Femur (tissue), 1 donor: ENCODE data around the gene ARHGAP15.

ENCODE experiments used
- DNase-seq: peaks from one replicate; pipeline ENCODE4 v3.0.0-alpha.2; 2017

ARHGAP15 gene

DNA sequence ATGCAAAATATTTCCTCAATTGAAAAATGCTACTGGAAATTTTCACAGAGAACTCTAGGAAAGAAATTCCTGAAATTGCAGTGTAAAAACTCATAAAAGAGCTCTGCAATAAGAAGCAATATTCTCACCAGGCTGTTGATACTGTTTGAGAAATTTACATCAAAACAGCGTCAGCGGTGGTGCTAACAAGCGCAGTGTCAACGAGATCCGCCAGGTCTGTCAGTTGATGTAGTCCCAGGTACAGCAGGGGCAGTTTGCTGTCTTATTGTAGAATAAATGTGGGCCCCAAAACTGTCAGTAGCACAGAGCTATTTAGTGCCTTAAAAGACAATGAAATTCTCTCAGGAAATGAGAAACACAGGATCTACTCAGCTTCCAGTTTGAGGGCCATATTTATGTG is 611.2 kb downstream of the ARHGAP15 start:
- DNase-seq = no peak

DNA sequence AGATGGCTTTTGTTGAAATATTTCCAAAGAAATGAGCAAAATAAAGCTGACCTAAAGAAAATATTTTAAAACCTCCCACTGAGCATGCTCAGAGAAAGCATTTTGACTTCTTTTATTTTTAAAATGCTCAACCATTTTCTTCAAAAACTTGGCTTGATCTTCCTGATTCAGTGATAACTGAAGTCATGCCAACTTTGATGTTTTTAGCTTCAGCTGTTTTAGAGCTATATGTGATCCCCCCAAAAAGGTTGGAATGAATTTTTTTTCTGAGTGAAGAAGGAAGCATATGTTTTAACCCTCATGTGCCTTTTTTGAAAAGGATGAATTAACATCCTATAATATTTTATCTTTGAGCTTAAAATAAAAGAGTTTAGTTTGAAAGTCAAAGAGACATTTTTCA is 612.0 kb downstream of the ARHGAP15 start:
- no peak for DNase-seq

DNA sequence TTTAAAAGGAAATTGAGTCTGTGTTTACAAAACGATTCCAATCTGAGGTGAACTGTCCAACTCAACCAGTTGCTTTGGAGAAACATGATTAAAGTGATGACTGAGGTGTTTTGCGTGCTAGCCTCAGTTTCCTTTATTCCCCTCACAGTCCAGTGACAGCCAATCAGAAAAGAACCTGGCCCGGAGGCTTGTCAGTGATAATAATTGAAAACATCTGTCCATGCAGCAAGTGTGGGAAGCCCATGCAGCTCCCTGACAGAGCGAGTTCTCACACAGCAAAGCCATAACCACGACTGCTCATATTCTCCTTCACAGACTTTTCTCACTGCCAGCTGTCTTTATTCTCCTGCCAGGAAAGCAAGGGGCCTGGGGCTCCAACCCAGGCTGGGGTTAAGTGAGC is 613.4 kb downstream of the ARHGAP15 start:
- no peak for DNase-seq

DNA sequence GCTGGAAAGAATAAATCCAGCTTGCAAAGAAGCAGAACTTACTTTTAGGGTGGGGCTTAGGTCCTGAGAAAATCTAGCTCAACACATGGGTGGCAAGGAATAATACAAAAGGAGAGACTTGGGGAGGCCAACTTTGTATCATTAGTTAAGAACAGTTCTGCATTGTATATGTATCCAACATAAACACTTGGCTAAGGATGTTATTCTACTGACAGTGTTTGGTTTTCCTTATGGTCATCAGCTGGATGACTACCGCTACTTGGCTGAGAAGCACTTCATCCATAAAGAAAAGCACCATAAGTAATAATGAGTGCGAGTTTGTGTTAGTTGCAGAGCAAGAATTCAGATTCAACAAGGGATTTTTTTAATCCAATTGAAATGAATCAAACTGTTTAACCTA is 614.9 kb downstream of the ARHGAP15 start:
- DNase-seq = no peak

DNA sequence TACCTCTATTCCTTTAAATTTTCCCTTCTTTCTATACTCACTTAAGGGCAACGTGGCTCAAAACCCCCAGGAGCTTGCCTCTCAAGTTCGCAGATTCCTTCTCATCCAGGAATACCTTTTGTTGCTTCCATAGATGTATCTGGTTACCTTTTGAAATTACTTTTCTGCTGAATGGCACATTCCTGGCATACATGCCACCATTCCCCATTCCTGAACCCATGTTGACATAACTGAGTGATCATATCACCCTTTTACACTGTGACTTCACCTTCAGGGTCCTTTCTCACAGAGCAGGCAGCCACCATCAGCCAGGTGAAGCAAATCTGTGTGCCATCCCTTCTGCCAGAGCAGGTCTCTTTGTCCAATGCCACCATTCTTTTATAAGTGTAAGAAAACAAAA is 615.8 kb downstream of the ARHGAP15 start:
- DNase-seq = no peak

DNA sequence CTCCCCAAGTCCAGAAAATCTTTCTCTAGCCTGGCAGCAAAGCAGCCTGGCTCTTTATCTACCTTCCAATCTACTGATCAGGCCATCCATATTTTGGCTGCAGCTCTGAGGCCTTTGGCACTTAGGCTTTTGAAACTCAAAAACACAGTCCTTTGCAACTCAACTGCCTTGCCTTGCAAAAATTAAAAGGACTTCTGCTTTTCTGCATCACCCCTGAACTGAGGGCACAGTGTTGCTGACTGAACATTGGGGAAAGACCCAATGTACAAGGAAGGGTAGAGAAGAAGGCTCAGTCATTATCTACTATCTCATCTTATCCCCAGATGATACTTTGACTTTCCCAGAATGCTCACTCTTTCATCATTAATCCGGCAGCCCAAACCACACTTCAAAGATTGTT is 625.5 kb downstream of the ARHGAP15 start:
- no peak for DNase-seq

DNA sequence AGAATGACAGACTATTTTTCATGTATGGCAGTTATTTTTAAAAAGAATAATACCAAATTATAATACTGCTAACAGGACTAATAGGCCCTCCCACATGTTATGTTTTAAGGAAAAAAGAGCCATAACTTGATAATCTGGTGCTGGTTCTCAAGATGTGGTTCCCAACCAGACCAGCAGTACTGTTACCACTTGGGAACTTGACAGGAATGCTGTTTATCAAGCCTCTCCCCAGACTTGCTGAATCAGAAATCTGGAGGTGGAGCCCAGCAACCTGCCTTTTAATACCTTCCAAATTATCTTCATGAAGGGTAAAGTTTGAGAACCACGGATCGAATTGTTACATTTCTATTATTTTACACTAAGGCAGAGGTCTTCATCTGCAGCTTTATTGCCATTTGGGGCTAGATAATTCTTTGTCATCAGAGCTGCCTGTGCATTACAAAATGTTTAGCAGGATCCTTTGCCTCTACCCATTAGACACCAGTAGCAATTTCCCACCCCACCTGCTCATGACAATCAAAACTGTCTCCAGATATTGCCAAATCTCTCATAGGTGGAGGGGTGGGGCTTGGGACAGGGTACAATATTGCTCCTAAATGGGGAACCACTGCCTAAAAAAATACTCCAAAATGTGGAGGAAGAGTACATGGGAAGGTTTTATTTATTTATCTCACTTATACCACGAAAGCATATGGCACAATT is 629.6 kb downstream of the ARHGAP15 start:
- DNase-seq = no peak

DNA sequence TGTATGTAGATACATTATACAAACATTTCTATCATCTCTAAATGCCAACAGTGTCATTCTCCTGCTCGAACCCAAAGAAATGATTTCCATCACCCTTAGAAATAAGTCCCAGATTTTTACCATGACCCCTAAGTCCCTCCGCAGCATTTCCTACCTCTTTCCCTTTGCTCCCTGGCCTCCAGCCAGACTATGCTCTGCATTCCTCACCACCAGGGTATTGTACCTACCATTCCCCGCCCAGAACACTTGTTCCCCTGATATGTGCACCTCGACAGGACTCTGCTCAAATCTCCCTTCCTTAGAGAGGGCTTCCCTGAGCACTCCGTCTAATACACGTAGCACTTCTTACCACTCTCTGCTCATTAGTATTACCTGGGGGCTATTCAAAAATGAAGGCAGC is 630.2 kb downstream of the ARHGAP15 start:
- no peak for DNase-seq

DNA sequence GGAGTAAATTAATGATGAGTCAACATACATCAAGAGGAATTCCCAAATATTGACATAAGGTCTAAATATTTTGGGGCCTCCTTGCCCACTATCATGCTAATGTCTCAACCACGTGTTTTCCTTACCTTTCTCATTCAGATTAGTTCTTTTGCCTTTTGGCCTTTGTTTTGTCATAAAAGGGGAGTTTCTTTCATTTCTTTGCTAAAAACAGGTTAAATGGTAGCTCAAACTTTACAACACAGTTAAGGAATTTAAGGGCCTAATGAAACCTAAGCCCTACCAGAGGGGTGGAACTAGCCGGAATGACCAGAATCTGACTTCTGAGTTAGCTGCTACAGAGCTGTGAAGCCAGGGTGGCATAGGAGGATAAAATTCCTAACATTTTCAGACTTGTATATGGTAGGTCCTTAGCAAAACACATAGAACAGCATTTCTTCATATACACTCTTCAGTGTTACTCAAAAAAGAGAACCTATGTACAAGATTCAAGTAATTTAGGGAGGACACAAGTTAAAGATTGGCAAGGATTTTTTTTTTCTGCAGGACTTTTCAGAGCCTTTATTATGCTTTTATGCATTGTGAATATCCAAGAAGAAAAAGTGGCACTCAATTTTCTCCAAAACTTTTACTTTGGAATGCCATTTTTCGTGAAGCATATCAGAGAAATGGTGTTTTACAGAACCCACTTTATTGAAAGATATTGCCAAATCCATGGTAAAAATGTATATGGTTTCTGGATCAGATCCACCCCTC is 633.1 kb downstream of the ARHGAP15 start:
- DNase-seq = no peak

DNA sequence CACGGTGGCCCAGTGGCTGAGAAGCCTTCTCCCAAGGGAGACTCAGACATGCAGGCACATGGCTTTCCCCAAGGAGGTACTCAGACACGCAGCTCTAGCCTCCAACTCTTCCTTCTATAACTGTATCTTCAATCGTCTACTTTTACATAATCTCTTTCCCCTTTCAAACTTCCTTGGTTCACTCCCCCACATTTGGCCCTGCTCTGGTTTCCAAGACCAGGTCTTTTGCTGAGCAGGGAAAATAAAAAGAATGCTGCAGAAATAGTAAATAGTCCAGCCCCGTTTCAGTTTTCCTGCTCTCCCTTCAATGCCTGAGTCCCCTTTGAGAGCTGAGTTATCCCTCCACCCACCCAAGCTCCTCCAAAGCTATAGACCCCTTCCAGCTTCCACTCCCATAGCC is 635.0 kb downstream of the ARHGAP15 start:
- no peak for DNase-seq

DNA sequence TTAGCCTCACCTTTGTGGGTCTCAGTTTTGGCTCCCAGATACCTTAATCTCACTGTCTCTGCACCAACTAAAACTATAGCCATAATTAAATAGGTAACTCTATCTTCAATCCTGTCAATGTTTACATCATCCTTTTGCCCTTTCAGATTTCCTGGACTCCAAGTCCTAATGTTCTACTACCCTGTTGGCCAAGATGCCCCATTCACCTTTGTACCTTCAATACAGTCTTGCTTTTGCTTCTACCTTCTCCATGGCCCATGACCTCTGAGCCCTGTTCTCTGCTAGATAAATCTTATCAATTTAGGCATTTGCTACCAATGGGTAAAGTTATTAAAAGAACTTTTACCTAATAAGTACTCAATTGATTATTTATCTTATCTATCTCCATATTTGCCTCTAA is 635.5 kb downstream of the ARHGAP15 start:
- no peak for DNase-seq

DNA sequence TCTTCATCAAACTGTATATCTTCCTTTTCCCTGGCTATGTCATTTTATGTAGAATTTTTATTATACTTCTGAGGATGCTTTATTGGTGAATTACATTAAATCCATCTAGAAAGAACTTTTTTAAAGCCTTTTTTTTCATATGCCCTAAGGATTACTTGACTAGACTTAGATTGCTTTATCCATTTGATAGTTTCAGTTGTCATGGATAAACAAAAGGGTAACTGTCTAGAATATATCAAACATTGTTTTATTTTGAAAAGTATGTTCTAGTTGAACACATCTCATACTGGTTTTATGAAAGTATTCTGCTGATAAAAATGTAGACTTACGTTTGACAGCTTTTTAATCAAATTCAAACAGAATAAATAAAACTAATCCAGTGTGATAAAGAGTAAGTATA is 639.8 kb downstream of the ARHGAP15 start:
- no peak for DNase-seq

DNA sequence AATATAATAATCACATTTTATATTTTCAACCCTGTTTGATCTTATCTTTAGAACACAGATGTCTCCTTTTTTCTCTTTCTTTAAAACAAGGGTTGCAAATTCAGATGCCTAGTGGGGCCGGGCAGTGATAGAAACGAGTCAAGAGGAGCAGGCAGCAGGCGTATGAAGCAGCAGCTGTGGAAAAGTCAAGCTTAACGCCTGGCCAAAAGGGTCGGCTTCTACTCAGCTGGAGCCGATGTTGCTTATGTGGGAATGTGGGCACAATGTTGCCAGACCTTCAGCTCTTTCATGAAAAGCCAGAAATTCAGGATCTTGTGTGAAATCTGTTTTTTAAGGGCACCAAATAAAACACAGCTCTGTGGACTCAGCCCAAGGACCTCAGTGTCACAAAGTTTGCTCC is 642.7 kb downstream of the ARHGAP15 start:
- DNase-seq = peak; percentile 31

DNA sequence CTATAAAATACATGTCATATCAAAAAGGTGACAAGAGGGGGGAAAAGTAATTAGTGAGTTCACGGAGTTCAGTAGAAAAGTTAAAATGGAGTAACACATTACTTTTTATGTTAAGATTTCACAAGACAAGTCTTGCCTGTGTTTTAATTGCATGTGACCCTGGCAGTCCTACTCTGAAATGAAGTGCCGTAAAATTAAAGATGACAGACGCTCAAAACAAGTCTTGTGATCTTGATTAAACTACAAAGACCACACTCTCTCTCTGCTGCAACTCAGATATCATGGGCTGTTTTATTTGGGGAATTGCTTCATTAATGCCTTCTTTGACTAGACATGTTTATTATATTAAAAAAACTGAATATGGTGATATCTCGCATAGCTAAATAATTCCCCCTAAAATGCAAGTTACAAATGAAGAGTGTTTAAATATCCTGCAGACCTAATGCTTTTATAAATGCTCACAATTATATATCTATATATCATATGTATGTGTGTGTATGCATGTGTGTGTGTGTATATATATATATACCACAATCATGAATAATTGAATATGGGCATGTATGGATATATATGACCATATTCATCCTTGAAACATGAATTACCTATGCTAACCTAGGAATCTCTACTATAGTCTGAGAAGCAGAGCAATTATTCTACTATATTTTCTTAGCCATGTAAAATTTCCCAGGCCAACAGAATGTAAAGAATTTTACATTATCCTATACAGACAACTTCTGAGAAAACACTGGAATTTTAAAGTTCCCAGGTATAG is 647.5 kb downstream of the ARHGAP15 start:
- DNase-seq = no peak

DNA sequence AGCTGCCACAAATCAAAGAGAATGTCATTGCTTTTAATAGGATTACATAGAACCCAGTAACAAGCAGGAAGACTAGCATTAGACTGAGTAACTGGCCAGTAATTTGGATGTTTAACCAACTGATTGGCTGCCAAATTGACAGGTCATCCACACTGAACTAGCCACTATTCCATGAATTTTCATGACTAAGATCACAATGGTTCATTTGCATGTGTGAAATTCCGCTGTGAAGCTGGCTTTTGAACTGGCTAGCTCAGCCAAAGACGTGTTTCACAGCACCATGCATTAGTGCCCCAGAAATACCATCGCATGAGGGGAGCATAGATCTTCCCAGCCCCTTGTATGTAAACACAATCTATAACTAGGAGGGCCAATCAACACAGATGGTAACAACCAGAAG is 649.8 kb downstream of the ARHGAP15 start:
- DNase-seq = no peak

DNA sequence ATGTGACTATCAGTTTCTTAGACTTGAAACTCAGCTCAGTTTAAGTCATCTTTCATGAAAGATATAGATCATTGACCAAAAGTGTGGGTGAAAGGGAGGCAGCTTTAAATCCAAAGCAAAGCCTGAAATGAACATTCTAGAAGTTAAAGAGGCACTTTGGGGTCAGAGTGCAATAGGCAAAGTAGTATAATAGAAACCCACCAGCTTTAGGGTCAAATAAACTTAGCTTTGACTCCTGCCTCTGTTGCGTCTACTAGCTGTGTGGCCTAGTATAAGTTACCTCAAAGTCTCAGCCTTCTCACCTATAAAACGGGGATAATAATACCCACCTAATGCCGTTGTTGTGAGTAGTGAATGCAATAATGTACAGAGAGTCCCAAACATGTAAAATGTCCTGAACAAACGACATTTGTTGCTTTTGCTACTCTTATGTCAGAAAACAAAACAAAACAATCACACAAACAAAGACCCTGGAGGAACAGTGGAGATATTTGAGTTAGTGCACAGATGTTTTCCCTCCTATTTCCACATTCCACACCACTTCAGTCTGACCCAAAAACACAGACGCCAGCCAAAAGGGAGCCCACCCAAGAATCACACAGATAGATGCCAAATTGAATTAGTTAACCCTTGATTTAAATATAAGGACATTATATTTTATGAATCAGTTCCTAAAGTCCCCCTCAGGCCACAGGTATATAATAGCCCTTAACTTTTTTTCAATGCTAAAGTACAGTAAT is 657.0 kb downstream of the ARHGAP15 start:
- no peak for DNase-seq

DNA sequence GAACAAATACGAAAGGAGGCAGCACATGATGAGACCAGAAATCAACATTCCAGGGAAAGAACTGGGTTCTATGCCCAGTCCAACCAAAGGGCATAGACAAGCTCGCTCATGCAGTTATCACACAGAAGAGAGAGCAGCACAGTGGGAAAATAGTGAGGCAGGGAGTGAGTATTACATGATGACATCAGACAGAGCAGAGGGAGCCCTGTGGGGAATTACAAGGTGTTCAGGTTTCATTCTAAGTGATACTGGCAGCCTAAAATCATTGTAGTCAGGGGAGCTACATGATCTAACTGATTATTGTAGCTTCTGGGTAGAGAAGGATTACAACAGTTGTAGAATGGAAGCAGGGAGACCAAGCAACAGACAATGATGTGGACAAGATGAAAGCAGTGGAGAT is 658.5 kb downstream of the ARHGAP15 start:
- no peak for DNase-seq

DNA sequence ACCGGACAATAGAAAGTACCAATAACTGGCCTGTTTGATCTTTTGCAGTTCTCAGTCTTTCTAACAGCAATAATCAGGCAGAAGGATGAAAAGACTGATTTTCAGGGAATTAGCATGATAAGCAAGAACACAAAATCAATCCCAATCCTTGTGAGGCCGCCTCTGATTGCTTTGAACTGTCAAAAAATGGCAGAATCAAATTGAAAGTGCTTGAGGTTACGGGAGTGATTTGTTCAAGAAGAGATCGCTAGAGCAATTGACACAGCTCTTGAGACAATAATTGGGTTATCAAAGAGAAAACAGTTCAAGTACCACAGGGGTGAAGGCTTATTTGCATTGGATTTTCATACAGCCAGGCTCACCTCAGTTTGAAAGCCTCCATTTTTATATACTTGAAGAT is 663.4 kb downstream of the ARHGAP15 start:
- no peak for DNase-seq

DNA sequence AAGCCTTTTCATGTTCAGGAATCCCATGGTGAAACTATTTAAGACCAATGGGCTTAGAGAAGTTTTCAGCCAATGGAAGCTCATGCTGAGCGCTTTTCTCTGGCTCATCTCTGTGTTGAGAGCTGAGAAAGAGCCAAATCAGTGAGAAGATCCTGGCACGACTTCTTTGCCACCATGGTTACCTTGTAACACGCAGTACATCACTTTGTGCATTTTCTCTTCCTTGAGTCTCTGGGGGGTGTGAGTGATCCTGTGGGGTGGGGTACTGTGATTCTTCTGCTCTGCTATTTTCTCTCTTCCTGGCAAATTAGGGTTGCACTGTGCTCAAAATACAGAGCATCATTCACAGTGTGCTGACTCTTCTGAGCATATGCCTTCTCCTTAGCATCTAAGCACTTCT is 664.2 kb downstream of the ARHGAP15 start:
- no peak for DNase-seq

DNA sequence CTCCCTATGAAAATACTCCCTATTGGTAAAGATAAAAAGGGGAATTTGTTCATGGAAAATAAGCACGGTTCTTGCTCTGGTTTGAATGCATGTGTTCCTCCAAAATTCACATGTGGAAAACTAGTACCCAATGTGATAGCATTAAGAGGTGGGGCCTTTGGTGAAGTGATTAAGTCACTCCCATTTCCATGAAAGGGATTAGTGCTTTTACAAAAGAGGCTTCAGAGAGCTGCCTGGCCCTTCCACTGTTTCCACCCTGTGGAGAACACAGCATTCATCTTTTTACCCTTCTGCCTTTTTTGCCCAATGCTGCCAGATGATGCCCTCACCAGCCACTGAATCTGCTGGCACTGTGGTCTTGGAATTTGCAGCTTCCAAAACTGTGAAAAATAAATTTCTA is 666.8 kb downstream of the ARHGAP15 start:
- DNase-seq = no peak

DNA sequence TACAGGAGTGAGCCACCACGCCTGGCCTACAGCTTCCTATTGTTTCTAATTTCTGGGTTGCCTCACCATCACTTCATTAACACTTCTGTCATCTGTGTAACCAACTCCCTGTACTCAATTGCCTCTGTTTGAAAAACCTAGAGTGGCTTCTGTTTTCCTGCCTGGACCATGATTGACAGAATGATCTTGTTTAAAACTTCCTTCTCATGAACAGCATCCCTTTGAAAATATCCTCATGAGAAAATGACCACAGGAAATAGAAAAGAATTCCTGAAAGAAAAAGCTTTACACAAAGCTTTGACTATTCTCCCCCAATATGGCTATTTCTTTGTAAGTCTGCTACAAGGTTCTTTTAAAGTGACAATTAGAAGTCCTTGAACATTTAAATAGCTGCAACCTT is 672.3 kb downstream of the ARHGAP15 start:
- DNase-seq = no peak

DNA sequence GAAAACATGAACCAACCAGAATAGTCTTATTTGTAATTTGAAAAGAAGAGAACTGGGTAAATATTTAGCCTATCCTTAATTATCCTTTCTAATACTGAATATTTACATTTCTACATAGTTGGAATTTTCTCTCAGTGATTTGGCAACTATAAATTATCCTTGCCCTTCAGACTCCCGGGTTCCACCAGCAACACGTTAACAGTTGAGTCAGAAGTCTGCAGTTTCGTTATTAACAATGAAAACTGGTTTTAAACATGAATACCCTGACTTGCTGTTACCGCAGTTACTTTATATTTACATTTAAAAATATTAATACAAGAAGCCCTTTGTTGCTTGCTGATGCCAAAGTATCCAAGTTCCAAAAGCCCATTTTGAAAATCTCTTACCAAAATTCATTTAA is 673.0 kb downstream of the ARHGAP15 start:
- no peak for DNase-seq
